Naive thymus-derived CD4-positive, alpha-beta T cell (primary cell): ENCODE measurements around the gene AKAP8L. TPM values are rescaled to one million over a fixed set of nuclear protein-coding genes. Genes with fewer than 3 reads are reported as not detected.
A peak's percentile ranks its signal among the peaks of the same experiment; 100 is the strongest.

Experiments used
- ATAC-seq: fragments of 150-1000 bp; cut with Tn5 transposase; 2 replicates; pipeline ENCODE4 v1.10.0; 2021; ENCODE audit warnings: mild to moderate bottlenecking, moderate library complexity
- CTCF ChIA-PET: fragments of 350-600 bp; sonication (Branson Sonifier 250); formaldehyde crosslinking; loops from one replicate; lab custom pipeline; 2021; ENCODE audit warnings: antibody characterized with exemption; lab: Charles Lee
- POLR2A ChIA-PET: fragments of 350-600 bp; sonication (Branson Sonifier 250); formaldehyde crosslinking; loops from one replicate; lab custom pipeline; 2021; ENCODE audit warnings: antibody characterized with exemption, inconsistent platforms; lab: Charles Lee
- DNase-seq, 9 donors: peaks; one replicate each; pipeline versions ENCODE4 v3.0.0 to v3.0.0-alpha.2; 2020 to 2022; ENCODE audit warnings: mixed read lengths in 1 of 9
- H3K27ac ChIP-seq: one replicate; pipeline ENCODE4 v1.7.0; 2013; ENCODE audit warnings: mild to moderate bottlenecking, low read depth, low read length, moderate library complexity
- H3K27me3 ChIP-seq, 2 donors: one replicate each; pipeline ENCODE4 v1.7.0; 2013; ENCODE audit warnings: low read length in 2 of 2, mild to moderate bottlenecking in 2 of 2, moderate library complexity in 2 of 2; ENCODE audit not compliant: control insufficient read depth in 2 of 2, insufficient read depth in 2 of 2
- H3K36me3 ChIP-seq, 3 experiments: 1 replicate in 2 of 3; 2 replicates in 1 of 3; pipeline ENCODE4 v1.7.0; 2013; ENCODE audit warnings: low read length in 3 of 3, mild to moderate bottlenecking in 3 of 3, moderate library complexity in 1 of 3; ENCODE audit not compliant: insufficient read depth in 3 of 3, control insufficient read depth in 2 of 3
- H3K4me1 ChIP-seq, 2 donors: one replicate each; pipeline ENCODE4 v1.7.0; 2013; ENCODE audit warnings: low read length in 2 of 2, mild to moderate bottlenecking in 2 of 2, moderate library complexity in 1 of 2; ENCODE audit not compliant: control insufficient read depth in 2 of 2, insufficient read depth in 2 of 2
- H3K4me3 ChIP-seq: 2 replicates; pipeline ENCODE4 v1.7.0; 2013; ENCODE audit warnings: mild to moderate bottlenecking, low read length
- H3K9me3 ChIP-seq, 3 experiments: 1 replicate in 2 of 3; 2 replicates in 1 of 3; pipeline ENCODE4 v1.7.0; 2013; ENCODE audit warnings: low read length in 3 of 3; ENCODE audit not compliant: control insufficient read depth in 2 of 3
- H3K27ac Mint-ChIP-seq, 9 donors: one replicate each; pipeline ENCODE4 v1.8.0; 2020 to 2022; ENCODE audit warnings: mixed read lengths in 9 of 9, mild to moderate bottlenecking in 8 of 9, moderate library complexity in 5 of 9, inconsistent platforms in 2 of 9
- H3K27me3 Mint-ChIP-seq, 5 donors: one replicate each; pipeline ENCODE4 v1.8.0; 2021 to 2022; ENCODE audit warnings: mixed read lengths in 5 of 5, mild to moderate bottlenecking in 1 of 5
- H3K36me3 Mint-ChIP-seq, 5 donors: one replicate each; pipeline ENCODE4 v1.8.0; 2020 to 2022; ENCODE audit warnings: mixed read lengths in 5 of 5, mild to moderate bottlenecking in 3 of 5, inconsistent platforms in 1 of 5
- H3K4me1 Mint-ChIP-seq, 7 donors: one replicate each; pipeline ENCODE4 v1.8.0; 2020 to 2022; ENCODE audit warnings: mixed read lengths in 7 of 7, mild to moderate bottlenecking in 3 of 7, inconsistent platforms in 1 of 7
- H3K4me3 Mint-ChIP-seq, 10 donors: one replicate each; pipeline ENCODE4 v1.8.0; 2020 to 2022; ENCODE audit warnings: mild to moderate bottlenecking in 10 of 10, mixed read lengths in 10 of 10, moderate library complexity in 6 of 10, inconsistent platforms in 2 of 10
- H3K9me3 Mint-ChIP-seq, 11 donors: one replicate each; pipeline ENCODE4 v1.8.0; 2020 to 2022; ENCODE audit warnings: mixed read lengths in 11 of 11, mild to moderate bottlenecking in 4 of 11, inconsistent platforms in 1 of 11, moderate library complexity in 1 of 11
- intact Hi-C, 2 donors: fragments of 100-400 bp; cut with micrococcal nuclease; formaldehyde crosslinking; loops; one replicate each; pipeline ENCODE4 v1.15.1; 2023
- polyA plus RNA-seq, 2 donors: library from polyadenylated mRNA; unstranded; fragments of 300-500 nt; fragmentation: Illumina TruSeq; gene quantifications; one replicate each; pipeline ENCODE4 v1.2.3, GENCODE V29; 2021
- total RNA-seq, 6 experiments: library from RNA in 5 of 6; stranded (reverse) in 5 of 6; gene quantifications; 1 replicate in 5 of 6; 2 replicates in 1 of 6; pipeline ENCODE4 v1.2.3 and lab custom pipeline; 2021 to 2026

The AKAP8L gene
- total and polyA plus RNA-seq, 7 experiments from 2014 or later = 39.9 to 208 (median 141) TPM

DNA sequence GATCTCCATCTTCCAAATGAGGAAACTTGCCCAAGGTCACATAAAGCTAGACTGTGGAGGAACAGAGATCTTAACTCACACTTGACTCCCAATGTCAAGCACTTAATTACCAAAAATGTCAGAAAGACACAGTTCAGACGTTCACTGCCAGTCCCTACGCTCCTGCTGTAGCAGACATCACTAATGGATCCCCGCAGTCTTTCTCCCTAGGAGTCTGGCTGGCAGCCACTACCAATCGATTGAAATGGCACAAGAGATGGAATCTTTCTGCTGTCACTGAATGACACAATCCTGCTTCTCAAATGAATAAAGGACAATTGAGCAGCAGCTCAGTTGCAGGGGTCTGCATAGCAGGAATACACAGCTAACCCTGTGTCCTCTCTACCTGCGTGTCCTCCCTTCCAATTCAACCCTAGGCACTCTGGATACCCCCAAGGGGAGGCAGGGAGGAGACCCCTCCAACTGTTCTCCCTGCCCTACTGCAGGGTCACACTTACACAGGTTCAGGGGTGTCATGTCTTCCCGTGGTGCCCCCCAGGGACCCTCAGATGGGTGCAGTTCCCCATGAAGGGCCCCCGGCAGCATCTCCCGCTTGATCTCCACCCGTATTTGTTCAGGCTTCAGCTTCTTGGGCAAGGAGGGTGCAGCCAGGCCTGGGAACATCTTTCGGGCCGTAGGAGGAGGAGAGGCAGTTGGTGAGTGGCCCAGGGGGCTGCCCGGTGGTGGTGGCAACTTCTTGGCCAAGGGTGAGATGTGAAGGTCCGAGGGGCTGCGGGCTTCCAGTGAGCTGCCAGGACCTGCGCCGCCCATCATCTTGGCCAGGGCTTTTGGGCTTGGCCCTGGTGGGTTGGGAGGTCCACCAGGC lies 7.9 kb upstream of the AKAP8L start:
- no peaks in the 10 kb centered on the region for H3K27me3 Mint-ChIP-seq
- Histone ChIP-seq H3K9me3 (no peaks in the 10 kb centered on the region), H3K27ac (no peak overlapping the region), H3K27me3 (no peaks in the 10 kb centered on the region), H3K4me3 (no peak overlapping the region), H3K4me1 (peaks cover 14 to 18% of the 10 kb centered on the region in 2 donors), H3K36me3 (peaks cover 5 to 77% (median 9%) of the 10 kb centered on the region in 3 experiments)
- peak overlapping the region in 1 of 10 donors; percentile 9 for H3K4me3 Mint-ChIP-seq
- ChIA-PET CTCF (no interaction called here), POLR2A (no interaction called here)
- peaks cover 13 to 43% (median 36%) of the 10 kb centered on the region in 5 donors for H3K36me3 Mint-ChIP-seq
- ATAC-seq (no peak), DNase-seq (no peak)
- peak overlapping the region in 2 of 9 donors; percentile 22 to 61 for H3K27ac Mint-ChIP-seq
- H3K9me3 Mint-ChIP-seq = peaks cover 0 to 6% (median 0%) of the 10 kb centered on the region in 11 donors
- intact Hi-C loops = no loop called here
- peaks cover 15 to 27% (median 22%) of the 10 kb centered on the region in 7 donors for H3K4me1 Mint-ChIP-seq

- peaks cover 5 to 77% (median 9%) of the 10 kb centered on the region in 3 experiments for H3K36me3 ChIP-seq
- Mint-ChIP-seq H3K27me3 (no peaks in the 10 kb centered on the region), H3K4me1 (peaks cover 4 to 14% (median 9%) of the 10 kb centered on the region in 7 donors), H3K9me3 (peaks cover 0 to 6% (median 0%) of the 10 kb centered on the region in 11 donors), H3K27ac (no peak overlapping the region), H3K36me3 (peaks cover 13 to 40% (median 36%) of the 10 kb centered on the region in 5 donors), H3K4me3 (no peak overlapping the region)
- H3K4me3 ChIP-seq = no peak overlapping the region
- ATAC-seq (no peak), DNase-seq (no peak)
- H3K4me1 ChIP-seq = peaks cover under 1 to 5% of the 10 kb centered on the region in 2 donors
- intact Hi-C loops = no loop called here
- no peaks in the 10 kb centered on the region for H3K9me3 ChIP-seq
- ChIA-PET CTCF (no interaction called here), POLR2A (no interaction called here)
- no peaks in the 10 kb centered on the region for H3K27me3 ChIP-seq
- H3K27ac ChIP-seq = no peak overlapping the region
Measured at GRCh38 chr19:15425321-15425950, 6.6 kb upstream of the AKAP8L start.

- ATAC-seq (no peak), DNase-seq (no peak)
- Mint-ChIP-seq H3K4me1 (peaks cover 2 to 14% (median 9%) of the 10 kb centered on the region in 7 donors), H3K9me3 (peaks cover 0 to 6% (median 0%) of the 10 kb centered on the region in 11 donors), H3K36me3 (peaks cover 13 to 40% (median 34%) of the 10 kb centered on the region in 5 donors), H3K4me3 (no peak overlapping the region), H3K27ac (no peak overlapping the region), H3K27me3 (no peaks in the 10 kb centered on the region)
- Histone ChIP-seq H3K27me3 (no peaks in the 10 kb centered on the region), H3K9me3 (no peaks in the 10 kb centered on the region), H3K4me1 (no peaks in the 10 kb centered on the region), H3K36me3 (peaks cover 5 to 73% (median 9%) of the 10 kb centered on the region in 3 experiments), H3K4me3 (no peak overlapping the region), H3K27ac (no peak overlapping the region)
- ChIA-PET POLR2A (no interaction called here), CTCF (no interaction called here)
- intact Hi-C loops = no loop called here
Measured at GRCh38 chr19:15424692-15425272, 6.0 kb upstream of the AKAP8L start.

GRCh38 chr19:15424121-15424520 lies 5.3 kb upstream of the AKAP8L start:
- no peaks in the 10 kb centered on the region for H3K9me3 ChIP-seq
- peak overlapping the region in 1 of 10 donors; percentile 38 for H3K4me3 Mint-ChIP-seq
- peaks cover 5 to 68% (median 9%) of the 10 kb centered on the region in 3 experiments for H3K36me3 ChIP-seq
- H3K27ac Mint-ChIP-seq = no peak overlapping the region
- peaks cover 0 to 6% (median 0%) of the 10 kb centered on the region in 11 donors for H3K9me3 Mint-ChIP-seq
- peaks cover 8 to 20% (median 15%) of the 10 kb centered on the region in 7 donors for H3K4me1 Mint-ChIP-seq
- intact Hi-C loops = no loop called here
- H3K36me3 Mint-ChIP-seq = peaks cover 13 to 40% (median 34%) of the 10 kb centered on the region in 5 donors
- DNase-seq = no peak
- H3K27ac ChIP-seq = no peak overlapping the region
- H3K4me3 ChIP-seq = no peak overlapping the region
- no peaks in the 10 kb centered on the region for H3K27me3 Mint-ChIP-seq
- peaks cover 5% of the 10 kb centered on the region in 2 donors for H3K4me1 ChIP-seq
- POLR2A ChIA-PET = no interaction called here
- no peak for ATAC-seq
- H3K27me3 ChIP-seq = no peaks in the 10 kb centered on the region
- CTCF ChIA-PET = interaction anchor here (0.7 kb wide), 1 partner anchor 131 kb away, joined by 3 read pairs; no protein-coding TSS in a partner anchor

GRCh38 chr19:15423130-15423529 lies 4.3 kb upstream of the AKAP8L start:
- no peak overlapping the region for H3K27ac ChIP-seq
- H3K4me3 Mint-ChIP-seq = no peak overlapping the region
- H3K9me3 Mint-ChIP-seq = peaks cover 0 to 6% (median 0%) of the 10 kb centered on the region in 11 donors
- DNase-seq (no peak), ATAC-seq (no peak)
- peaks cover 9 to 26% (median 16%) of the 10 kb centered on the region in 7 donors for H3K4me1 Mint-ChIP-seq
- H3K27me3 Mint-ChIP-seq = no peaks in the 10 kb centered on the region
- intact Hi-C loops = no loop called here
- H3K27ac Mint-ChIP-seq = no peak overlapping the region
- no peaks in the 10 kb centered on the region for H3K9me3 ChIP-seq
- no peak overlapping the region for H3K4me3 ChIP-seq
- peaks cover 5 to 7% of the 10 kb centered on the region in 2 donors for H3K4me1 ChIP-seq
- peaks cover 5 to 64% (median 9%) of the 10 kb centered on the region in 3 experiments for H3K36me3 ChIP-seq
- CTCF ChIA-PET = no interaction called here
- peaks cover 13 to 39% (median 34%) of the 10 kb centered on the region in 5 donors for H3K36me3 Mint-ChIP-seq
- POLR2A ChIA-PET = no interaction called here
- H3K27me3 ChIP-seq = no peaks in the 10 kb centered on the region

- no peaks in the 10 kb centered on the region for H3K27me3 ChIP-seq
- Mint-ChIP-seq H3K36me3 (peaks cover 13 to 39% (median 34%) of the 10 kb centered on the region in 5 donors), H3K9me3 (peaks cover 0 to 6% (median 0%) of the 10 kb centered on the region in 11 donors), H3K4me1 (peaks cover 12 to 33% (median 22%) of the 10 kb centered on the region in 7 donors), H3K27me3 (no peaks in the 10 kb centered on the region), H3K4me3 (no peak overlapping the region), H3K27ac (no peak overlapping the region)
- POLR2A ChIA-PET = interaction anchor here (0.8 to 6.9 kb wide), 3 partner anchors 14 to 131 kb away, joined by 3 to 128 read pairs (median 4); no protein-coding TSS in a partner anchor
- CTCF ChIA-PET = interaction anchor here (10.2 kb wide), 1 partner anchor 131 kb away, joined by 182 read pairs; no protein-coding TSS in a partner anchor
- H3K4me3 ChIP-seq = no peak overlapping the region
- no peak for ATAC-seq
- peaks cover 10 to 13% of the 10 kb centered on the region in 2 donors for H3K4me1 ChIP-seq
- H3K9me3 ChIP-seq = no peaks in the 10 kb centered on the region
- H3K27ac ChIP-seq = no peak overlapping the region
- peaks cover 5 to 58% (median 9%) of the 10 kb centered on the region in 3 experiments for H3K36me3 ChIP-seq
- intact Hi-C loops = no loop called here
- no peak for DNase-seq
Measured at GRCh38 chr19:15422296-15423075, 3.7 kb upstream of the AKAP8L start.
